ENCODE results near the gene GPR160. TPM values are rescaled to one million over a fixed set of nuclear protein-coding genes. Genes with fewer than 3 reads are reported as not detected.

GPR160 gene
- total and polyA plus RNA-seq, 10 of the 15 experiments (the other 5 are each of a cell fraction or from before 2014, with no cell fraction given), result 1.2 to 57.7 (median 30.9) TPM

GRCh38 chr3:170081079-170081741, 43.4 kb downstream of the GPR160 start:
- RAD21 ChIA-PET (ENCODE audit: unreplicated experiment), result interaction anchor here (1.3 kb wide), 1 partner anchor 238 kb away, joined by 3 read pairs; no protein-coding TSS in a partner anchor
- SMC1A ChIA-PET (ENCODE audit: uncharacterized antibody, unreplicated experiment), result interaction anchor here (0.6 to 1.8 kb wide), 3 partner anchors 9 to 218 kb away, joined by 3 to 4 read pairs (median 4); no protein-coding TSS in a partner anchor
- FAIRE-seq (no peak), DNase-seq (ENCODE audit: low read depth, low spot score) (no peak), ATAC-seq (no peak)
- 0 out of 4 replicates have a peak, but pooled peaks cover 0 to 10% of the 10 kb centered on the region in 2 experiments for H3K36me3 ChIP-seq (ENCODE audit: control insufficient read depth in 2 of 2, insufficient read depth in 2 of 2, low read length in 1 of 2)
- no TSS peak for BruUV-seq (replicated peaks)
- no peak overlapping the region for H3K4me2 ChIP-seq (ENCODE audit: control insufficient read depth, insufficient read depth)
- no peak overlapping the region for H3K9ac ChIP-seq (ENCODE audit: control insufficient read depth, insufficient read depth, low read length)
- H2AFZ ChIP-seq (ENCODE audit: control insufficient read depth, low read depth, low read length), result no peak overlapping the region
- TF ChIP-seq SUPT20H (IDR thresholded peaks at IDR 0.05; ENCODE audit: borderline replicate concordance, control insufficient read depth, low read depth, low read length) (no peak), STAT1 (conservative IDR thresholded peaks at IDR 0.05) (no peak), SP1 (IDR thresholded peaks at IDR 0.05; ENCODE audit: low read depth, low read length) (no peak), NR2C2 (IDR thresholded peaks at IDR 0.05; ENCODE audit: borderline replicate concordance, control insufficient read depth, insufficient read length, low read depth) (no peak), EED (IDR thresholded peaks at IDR 0.05; ENCODE audit: low read depth) (no peak), NR2F1 (conservative IDR thresholded peaks at IDR 0.05) (no peak), YBX1 (IDR thresholded peaks at IDR 0.05) (no peak), ZNF207 (IDR thresholded peaks at IDR 0.05; ENCODE audit: borderline replicate concordance) (no peak)
- TF ChIP-seq, protein P1, sequence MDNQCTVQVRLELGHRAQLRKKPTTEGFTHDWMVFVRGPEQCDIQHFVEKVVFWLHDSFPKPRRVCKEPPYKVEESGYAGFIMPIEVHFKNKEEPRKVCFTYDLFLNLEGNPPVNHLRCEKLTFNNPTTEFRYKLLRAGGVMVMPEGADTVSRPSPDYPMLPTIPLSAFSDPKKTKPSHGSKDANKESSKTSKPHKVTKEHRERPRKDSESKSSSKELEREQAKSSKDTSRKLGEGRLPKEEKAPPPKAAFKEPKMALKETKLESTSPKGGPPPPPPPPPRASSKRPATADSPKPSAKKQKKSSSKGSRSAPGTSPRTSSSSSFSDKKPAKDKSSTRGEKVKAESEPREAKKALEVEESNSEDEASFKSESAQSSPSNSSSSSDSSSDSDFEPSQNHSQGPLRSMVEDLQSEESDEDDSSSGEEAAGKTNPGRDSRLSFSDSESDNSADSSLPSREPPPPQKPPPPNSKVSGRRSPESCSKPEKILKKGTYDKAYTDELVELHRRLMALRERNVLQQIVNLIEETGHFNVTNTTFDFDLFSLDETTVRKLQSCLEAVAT (IDR thresholded peaks at IDR 0.05), result no peak
- no peaks in the 10 kb centered on the region for H4K20me1 ChIP-seq (ENCODE audit: control insufficient read depth, insufficient read depth)
- H3K27me3 ChIP-seq (replicated peaks in 1 of 2; ENCODE audit: control insufficient read depth in 2 of 2, insufficient read depth in 2 of 2, low read length in 1 of 2), result no peaks in the 10 kb centered on the region
- no peak overlapping the region for H3K27ac ChIP-seq (ENCODE audit: control insufficient read depth, insufficient read depth)
- POLR2A ChIA-PET, result no interaction called here
- intact Hi-C loops (cut with micrococcal nuclease; ENCODE audit: unreplicated experiment), result no loop called here
- no peak overlapping the region for H3K4me3 ChIP-seq
- H3K9me3 ChIP-seq (replicated peaks; ENCODE audit: control insufficient read depth, insufficient read depth, low read length), result no peaks in the 10 kb centered on the region
- WGBS (ENCODE audit: insufficient coverage, insufficient replicate concordance, low lambda C conversion rate, missing lambda C conversion rate), result 90% methylated on average over 1 of the region's 1 CpG
- no peaks in the 10 kb centered on the region for H3K4me1 ChIP-seq (ENCODE audit: control insufficient read depth, insufficient read depth, low read length)
- H3K79me2 ChIP-seq (ENCODE audit: control insufficient read depth, insufficient read depth, low read length), result no peaks in the 10 kb centered on the region
- in situ Hi-C loops (cut with MboI), result no loop called here
- CTCF ChIA-PET, result no interaction called here
